ENCODE measurements around the gene CCL13.
A peak's percentile ranks its signal among the peaks of the same experiment; 100 is the strongest.

Gene CCL13

GRCh38 chr17:34386697-34387550 lies 30.6 kb downstream of the CCL13 start:
- peak; percentile 78 to 90 for DNase-seq

GRCh38 chr17:34387566-34387965 lies 31.3 kb downstream of the CCL13 start:
- no peak for DNase-seq

GRCh38 chr17:34389126-34389750 lies 33.0 kb downstream of the CCL13 start:
- peak; percentile 49 to 72 for DNase-seq

GRCh38 chr17:34390649-34391048 lies 34.4 kb downstream of the CCL13 start:
- DNase-seq, result no peak

GRCh38 chr17:34391241-34391640 lies 35.0 kb downstream of the CCL13 start:
- DNase-seq, result no peak

GRCh38 chr17:34393401-34393800 lies 37.1 kb downstream of the CCL13 start:
- DNase-seq, result no peak

- DNase-seq, result no peak
Observed at GRCh38 chr17:34397265-34397664, 41.0 kb downstream of the CCL13 start.

- DNase-seq, result peak; percentile 61 to 75
Observed at GRCh38 chr17:34398990-34399389, 42.7 kb downstream of the CCL13 start.

- peak; percentile 58 to 67 for DNase-seq
Observed at GRCh38 chr17:34399725-34400124, 43.4 kb downstream of the CCL13 start.

- no peak for DNase-seq
Observed at GRCh38 chr17:34400301-34400931, 44.1 kb downstream of the CCL13 start.

GRCh38 chr17:34401165-34401564 lies 44.9 kb downstream of the CCL13 start:
- DNase-seq, result no peak

- no peak for DNase-seq
Observed at GRCh38 chr17:34403006-34403405, 46.7 kb downstream of the CCL13 start.

- peak in 1 of 2 donors; percentile 18 for DNase-seq
Observed at GRCh38 chr17:34406226-34406625, 49.9 kb downstream of the CCL13 start.
